ENCODE results near the gene AKAP6. TPM values are rescaled to one million over a fixed set of nuclear protein-coding genes. Genes with fewer than 3 reads are reported as not detected.

AKAP6 gene
- total and polyA plus RNA-seq, 2 of the 8 experiments (the other 6 are each of a cell fraction or from before 2014, with no cell fraction given), result 0.09 to 0.89 TPM

- no peak for TF ChIP-seq BACH1 (IDR thresholded peaks at IDR 0.05; ENCODE audit: low read length)
- no peak for TF ChIP-seq EGR1 (IDR thresholded peaks at IDR 0.05; ENCODE audit: borderline replicate concordance, low read depth, low read length)
- no peak for TF ChIP-seq SP2 (IDR thresholded peaks at IDR 0.05; ENCODE audit: low read length)
- TF ChIP-seq KDM1A (IDR thresholded peaks at IDR 0.05; ENCODE audit: borderline replicate concordance, low read length), result no peak
- TF ChIP-seq YY1 (IDR thresholded peaks at IDR 0.05; ENCODE audit: low read depth, low read length), result no peak
- TF ChIP-seq SP1 (IDR thresholded peaks at IDR 0.05; ENCODE audit: low read depth, low read length), result no peak
- no peak for TF ChIP-seq CBX5 (IDR thresholded peaks at IDR 0.05; ENCODE audit: low read depth, low read length)
These were observed 354.6 kb downstream of the AKAP6 start (continued) for GRCh38 chr14:32683679-32684078.
